ENCODE measurements around the gene ITGAV.

DNA sequence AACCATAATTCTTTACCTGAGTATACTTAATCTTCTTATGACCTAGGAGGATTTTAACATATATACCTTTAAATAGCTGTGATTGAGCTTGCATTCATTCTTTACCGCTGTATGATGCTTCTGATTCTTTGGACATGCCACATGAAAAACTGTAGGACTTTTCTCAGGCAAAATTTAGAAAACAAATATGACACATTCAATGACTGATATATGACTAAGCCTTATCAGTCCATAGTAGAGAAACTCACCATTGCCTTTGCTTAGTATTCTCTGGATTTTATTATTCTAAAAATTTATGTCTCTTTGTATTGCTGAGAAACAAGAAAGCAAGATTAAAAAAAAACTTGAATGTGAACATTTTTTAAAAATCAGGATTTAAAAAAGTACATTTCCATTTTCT lies 107.7 kb downstream of the ITGAV start:
- TF ChIP-seq RAD21 (IDR thresholded peaks at IDR 0.05; ENCODE audit: low read depth) (no peak), CEBPB (IDR thresholded peaks at IDR 0.05) (no peak)

All from Ishikawa (cell line).